Epithelial cell of esophagus (primary cell): ENCODE measurements around the gene KLHL28.

ENCODE experiments used
- DNase-seq: peaks from one replicate; pipeline ENCODE4 v3.0.0; 2010; ENCODE audit warnings: low read depth
- H3K4me3 ChIP-seq: 2 replicates; pipeline ENCODE4 v1.5.1; 2011; ENCODE audit warnings: mild to moderate bottlenecking, low read length, control low read depth
- TF ChIP-seq, protein P1 (sequence below): IDR thresholded peaks from 2 replicates; pipeline ENCODE4 v1.5.1; 2011; ENCODE audit warnings: low read depth, mild to moderate bottlenecking, low read length, control low read depth, inconsistent platforms; ENCODE audit not compliant: insufficient read depth; ENCODE audit errors: missing control alignments

KLHL28 gene, protein sequence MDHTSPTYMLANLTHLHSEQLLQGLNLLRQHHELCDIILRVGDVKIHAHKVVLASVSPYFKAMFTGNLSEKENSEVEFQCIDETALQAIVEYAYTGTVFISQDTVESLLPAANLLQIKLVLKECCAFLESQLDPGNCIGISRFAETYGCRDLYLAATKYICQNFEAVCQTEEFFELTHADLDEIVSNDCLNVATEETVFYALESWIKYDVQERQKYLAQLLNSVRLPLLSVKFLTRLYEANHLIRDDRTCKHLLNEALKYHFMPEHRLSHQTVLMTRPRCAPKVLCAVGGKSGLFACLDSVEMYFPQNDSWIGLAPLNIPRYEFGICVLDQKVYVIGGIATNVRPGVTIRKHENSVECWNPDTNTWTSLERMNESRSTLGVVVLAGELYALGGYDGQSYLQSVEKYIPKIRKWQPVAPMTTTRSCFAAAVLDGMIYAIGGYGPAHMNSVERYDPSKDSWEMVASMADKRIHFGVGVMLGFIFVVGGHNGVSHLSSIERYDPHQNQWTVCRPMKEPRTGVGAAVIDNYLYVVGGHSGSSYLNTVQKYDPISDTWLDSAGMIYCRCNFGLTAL

DNA sequence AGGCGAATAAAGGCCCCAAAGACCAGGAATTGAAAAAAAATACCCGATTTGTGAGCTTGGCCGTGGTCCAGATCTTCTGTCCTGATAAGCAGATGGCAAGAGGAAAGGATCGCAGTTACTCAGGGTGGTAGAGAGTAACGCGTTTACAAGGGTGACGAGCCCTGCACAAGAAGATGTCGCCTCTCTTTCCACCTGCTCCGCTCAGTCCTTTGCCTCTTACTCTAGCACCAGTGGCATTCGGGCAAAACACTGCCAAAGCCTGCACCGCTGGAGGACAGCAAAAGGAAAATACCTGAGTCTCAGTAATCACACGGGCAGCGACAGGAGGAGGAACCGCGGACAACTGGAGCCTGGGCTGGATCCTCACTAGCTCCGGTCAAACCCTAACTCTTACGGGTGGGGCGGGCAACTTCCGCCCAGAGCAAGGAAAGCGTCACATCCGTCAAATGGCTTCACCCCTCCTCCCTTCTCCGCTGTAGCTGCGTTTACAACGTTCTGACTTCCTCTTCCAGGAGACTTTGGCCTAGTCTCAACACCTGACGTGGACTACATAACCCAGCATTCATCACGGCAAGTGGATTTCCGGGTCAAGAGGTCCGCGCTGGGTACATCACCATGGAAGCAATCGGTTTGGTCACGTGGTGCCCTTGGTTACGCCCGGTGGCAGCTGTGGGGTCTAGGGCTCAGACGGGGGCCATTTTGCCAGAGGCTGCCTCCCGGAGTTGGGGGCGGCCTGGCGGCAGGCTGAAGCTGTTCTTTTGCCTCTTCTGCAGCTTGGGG, at the start of gene KLHL28, which contains the start of gene TOGARAM1:
KLHL28 (minus strand) TSS at position 394 of the 780 bp plus-strand sequence. CDS start 16,019 bp downstream, outside the sequence.
TOGARAM1 (plus strand) TSS at position 637 of the 780 bp plus-strand sequence. CDS start 232 bp downstream, outside the sequence.
- TF ChIP-seq, protein P1, sequence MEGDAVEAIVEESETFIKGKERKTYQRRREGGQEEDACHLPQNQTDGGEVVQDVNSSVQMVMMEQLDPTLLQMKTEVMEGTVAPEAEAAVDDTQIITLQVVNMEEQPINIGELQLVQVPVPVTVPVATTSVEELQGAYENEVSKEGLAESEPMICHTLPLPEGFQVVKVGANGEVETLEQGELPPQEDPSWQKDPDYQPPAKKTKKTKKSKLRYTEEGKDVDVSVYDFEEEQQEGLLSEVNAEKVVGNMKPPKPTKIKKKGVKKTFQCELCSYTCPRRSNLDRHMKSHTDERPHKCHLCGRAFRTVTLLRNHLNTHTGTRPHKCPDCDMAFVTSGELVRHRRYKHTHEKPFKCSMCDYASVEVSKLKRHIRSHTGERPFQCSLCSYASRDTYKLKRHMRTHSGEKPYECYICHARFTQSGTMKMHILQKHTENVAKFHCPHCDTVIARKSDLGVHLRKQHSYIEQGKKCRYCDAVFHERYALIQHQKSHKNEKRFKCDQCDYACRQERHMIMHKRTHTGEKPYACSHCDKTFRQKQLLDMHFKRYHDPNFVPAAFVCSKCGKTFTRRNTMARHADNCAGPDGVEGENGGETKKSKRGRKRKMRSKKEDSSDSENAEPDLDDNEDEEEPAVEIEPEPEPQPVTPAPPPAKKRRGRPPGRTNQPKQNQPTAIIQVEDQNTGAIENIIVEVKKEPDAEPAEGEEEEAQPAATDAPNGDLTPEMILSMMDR: no peak
- H3K4me3 ChIP-seq: peak within 1 kb of the TSS; percentile 97
- DNase-seq: peak; percentile 100

DNA sequence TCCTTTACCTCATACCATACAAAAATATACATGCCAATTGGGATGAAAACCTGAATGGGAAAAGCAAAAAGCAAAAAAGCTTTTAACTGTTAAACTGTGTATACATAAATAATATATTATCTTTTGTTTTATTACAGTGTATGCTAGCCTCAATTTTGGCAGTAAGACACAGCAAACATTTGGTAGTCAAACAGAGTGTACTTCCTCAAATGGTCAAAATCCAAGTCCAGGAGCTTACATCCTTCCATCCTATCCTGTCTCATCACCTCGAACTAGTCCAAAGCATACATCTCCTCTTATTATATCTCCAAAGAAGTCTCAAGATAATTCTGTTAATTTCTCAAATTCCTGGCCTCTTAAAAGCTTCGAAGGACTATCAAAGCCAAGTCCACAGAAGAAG, 42.2 kb upstream of the KLHL28 start:
- no peak overlapping the region for H3K4me3 ChIP-seq
- DNase-seq: no peak
- TF ChIP-seq, protein P1: no peak

DNA sequence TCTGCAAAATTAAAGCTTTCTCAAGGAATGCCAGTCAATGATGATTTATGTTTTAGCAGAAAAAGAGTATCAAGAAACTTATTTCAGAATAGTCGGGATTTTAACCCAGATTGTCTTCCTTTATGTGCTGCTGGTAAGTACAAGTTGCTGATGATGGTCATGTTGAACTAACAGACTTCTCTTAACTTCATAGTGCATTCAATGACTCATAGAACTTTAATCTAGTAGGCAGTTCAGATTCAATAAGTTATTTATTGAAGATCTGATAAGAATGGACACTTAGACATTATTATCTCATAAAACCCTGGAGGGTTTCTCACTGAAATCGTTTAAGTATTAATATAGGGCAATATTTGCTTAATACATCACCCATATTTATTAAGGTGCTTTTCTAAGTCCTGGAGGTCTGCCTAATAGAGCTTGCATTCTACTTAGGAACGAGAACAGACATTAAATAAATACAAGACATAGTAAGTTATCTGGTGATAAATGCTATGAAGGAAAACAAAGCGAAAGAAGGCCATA, 34.1 kb upstream of the KLHL28 start:
- DNase-seq: no peak
- TF ChIP-seq, protein P1: no peak

DNA sequence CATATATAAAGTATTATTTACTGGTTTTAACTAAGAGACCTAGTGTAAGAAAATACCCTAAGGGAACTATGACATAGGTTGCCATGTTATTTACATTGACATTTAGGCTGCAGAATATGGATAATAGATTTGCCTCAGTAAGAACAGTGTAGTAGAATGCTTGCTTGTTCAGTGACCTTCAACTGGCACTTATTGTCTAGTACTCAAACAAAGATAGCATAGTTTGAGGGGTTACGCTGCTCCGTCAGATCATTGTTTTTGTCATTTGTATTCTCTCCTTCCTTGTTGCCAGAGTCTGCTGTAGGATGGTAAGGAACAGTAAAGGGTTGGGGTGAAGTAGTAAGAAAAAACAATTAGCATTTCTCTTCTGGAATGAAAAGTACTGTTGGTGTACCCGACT, 33.4 kb upstream of the KLHL28 start:
- H3K4me3 ChIP-seq: no peak overlapping the region
- TF ChIP-seq, protein P1: no peak
- no peak for DNase-seq

More for the DNA sequence above, 34.1 kb upstream of the KLHL28 start:
- H3K4me3 ChIP-seq: no peak overlapping the region

DNA sequence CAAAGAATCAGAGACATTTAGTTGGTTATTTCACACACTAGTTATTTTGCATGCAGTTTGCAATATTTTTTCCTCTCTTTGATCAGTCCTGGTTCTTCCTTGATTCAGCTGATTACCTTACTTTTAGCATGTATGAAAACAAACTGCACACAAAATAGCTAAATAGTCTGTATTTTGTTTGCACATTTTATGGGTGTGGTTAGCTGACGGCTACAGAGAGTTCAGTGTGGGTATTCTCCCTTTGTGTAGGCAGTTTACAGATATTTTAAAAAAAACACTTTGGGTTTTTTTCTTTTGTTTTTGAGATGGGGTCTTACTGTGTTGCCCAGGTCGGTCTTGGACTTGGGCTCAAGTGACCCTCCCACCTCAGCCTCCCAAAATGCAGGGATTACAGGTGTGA, 28.8 kb upstream of the KLHL28 start:
- no peak for DNase-seq
- H3K4me3 ChIP-seq: no peak overlapping the region
- TF ChIP-seq, protein P1: no peak

DNA sequence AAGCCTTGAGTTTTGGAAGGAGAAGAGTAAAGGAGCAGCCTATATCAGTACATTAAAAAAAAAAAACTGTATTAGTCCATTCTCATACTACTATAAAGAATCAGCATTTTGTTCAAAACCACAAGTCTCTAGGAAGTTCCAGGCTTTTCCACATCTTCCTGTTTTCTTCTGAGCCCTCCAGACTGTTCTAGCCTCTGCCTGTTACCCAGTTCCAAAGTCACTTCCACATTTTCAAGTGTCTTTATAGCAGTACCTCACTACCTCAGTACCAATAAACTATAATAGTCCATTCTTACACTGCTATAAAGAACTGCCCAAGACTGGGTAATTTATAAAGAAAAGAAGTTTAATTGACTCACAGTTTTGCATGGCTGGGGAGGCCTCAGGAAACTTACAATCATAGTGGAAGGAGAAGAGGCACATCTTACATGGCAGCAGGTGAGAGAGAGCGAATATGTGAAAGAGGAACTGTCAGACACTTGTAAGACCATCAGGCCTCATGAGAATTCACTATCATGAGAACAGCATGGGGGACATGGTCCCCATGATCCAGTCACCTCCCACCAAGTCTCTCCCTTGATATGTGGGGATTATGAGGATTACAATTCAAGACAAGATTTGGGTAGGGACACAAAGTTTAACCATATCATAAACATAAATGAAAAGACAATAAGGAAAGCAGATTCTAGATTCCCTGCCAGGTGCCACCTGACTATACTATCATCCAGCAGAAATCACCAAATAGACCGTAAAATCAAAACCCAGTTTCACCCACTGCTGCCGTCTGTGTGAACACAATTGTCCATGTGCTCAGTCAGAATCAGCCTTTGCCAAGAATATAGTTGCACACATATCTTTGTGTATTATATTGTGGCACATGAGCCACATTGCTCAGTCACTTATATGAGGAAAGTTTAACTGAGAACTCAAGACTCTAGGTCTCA, 28.0 kb upstream of the KLHL28 start:
- no peak overlapping the region for H3K4me3 ChIP-seq
- TF ChIP-seq, protein P1: no peak
- DNase-seq: no peak
